Left forelimb (tissue), 1 donor: ENCODE measurements around the gene LSMEM2.

Source experiments
- DNase-seq: peaks from one replicate; pipeline ENCODE4 v3.0.0-alpha.2; 2018; ENCODE audit warnings: low spot score

The LSMEM2 gene

GRCh38 chr3:50322115-50322385 is 43.2 kb downstream of the LSMEM2 start:
- no peak for DNase-seq

- DNase-seq = no peak
These were observed 43.7 kb downstream of the LSMEM2 start, which contains the start of gene HYAL2 for GRCh38 chr3:50322386-50323091. Gene HYAL2 (minus strand): TSS chr3:50322745. CDS start chr3:50320489, 2,256 bp downstream.

GRCh38 chr3:50323092-50323600 is 44.3 kb downstream of the LSMEM2 start:
- DNase-seq = no peak

- no peak for DNase-seq
These were observed 44.8 kb downstream of the LSMEM2 start for GRCh38 chr3:50323614-50324199.

GRCh38 chr3:50324351-50325112 is 45.6 kb downstream of the LSMEM2 start:
- DNase-seq = no peak

- no peak for DNase-seq
These were observed 46.2 kb downstream of the LSMEM2 start for GRCh38 chr3:50325113-50325480.

GRCh38 chr3:50325497-50326181 is 46.8 kb downstream of the LSMEM2 start:
- no peak for DNase-seq

GRCh38 chr3:50326182-50326541 is 47.3 kb downstream of the LSMEM2 start:
- no peak for DNase-seq

- DNase-seq = no peak
These were observed 48.2 kb downstream of the LSMEM2 start for GRCh38 chr3:50327129-50327528.

GRCh38 chr3:50327943-50328691 is 49.2 kb downstream of the LSMEM2 start, which contains the start of gene TUSC2:
Gene TUSC2 (minus strand): TSS chr3:50328223. CDS start chr3:50328099, 124 bp downstream.
- peak; percentile 95 for DNase-seq

- DNase-seq = no peak
These were observed 51.4 kb downstream of the LSMEM2 start for GRCh38 chr3:50330330-50330729.

- DNase-seq = no peak
These were observed 52.5 kb downstream of the LSMEM2 start for GRCh38 chr3:50331364-50331907.

GRCh38 chr3:50333744-50334328 is 54.9 kb downstream of the LSMEM2 start:
- no peak for DNase-seq

GRCh38 chr3:50334339-50335075 is 55.6 kb downstream of the LSMEM2 start:
- no peak for DNase-seq

- no peak for DNase-seq
These were observed 57.7 kb downstream of the LSMEM2 start for GRCh38 chr3:50336452-50337174.

- DNase-seq = peak; percentile 99
These were observed 58.4 kb downstream of the LSMEM2 start for GRCh38 chr3:50337175-50337861.
